SU-DHL-6 (cell line): ENCODE data around the gene PRKD2.

Experiments
- H2AFZ ChIP-seq: fragments of 200-600 bp; sonication (generic); 2 replicates; pipeline ENCODE4 v1.6.1; 2014; ENCODE audit warnings: low read depth, mild to moderate bottlenecking, moderate library complexity, mixed read lengths, antibody characterized with exemption, low read length; ENCODE audit not compliant: severe bottlenecking
- H3F3A ChIP-seq: fragments of 200-600 bp; shearing (Covaris generic); 2 replicates; pipeline ENCODE4 v1.6.0; 2016; ENCODE audit warnings: antibody characterized with exemption, mild to moderate bottlenecking; ENCODE audit not compliant: insufficient read depth
- H3K27ac ChIP-seq: fragments of 200-600 bp; sonication (generic); 2 replicates; pipeline ENCODE4 v1.5.1; 2016; ENCODE audit warnings: low read depth, mild to moderate bottlenecking, low read length, moderate library complexity, mixed read lengths
- H3K27me3 ChIP-seq: fragments of 200-600 bp; sonication (generic), shearing (Covaris generic); 2 replicates; pipeline ENCODE4 v1.6.0; 2014; ENCODE audit warnings: mild to moderate bottlenecking, low read length
- H3K36me3 ChIP-seq: fragments of 200-600 bp; sonication (generic); 2 replicates; pipeline ENCODE4 v1.6.1; 2014; ENCODE audit warnings: mild to moderate bottlenecking, low read length, mixed read lengths
- H3K4me2 ChIP-seq: fragments of 300-600, 200-600 bp; shearing (Covaris generic), sonication (generic); 2 replicates; pipeline ENCODE4 v1.6.0; 2014; ENCODE audit warnings: low read length, low read depth, mild to moderate bottlenecking; ENCODE audit not compliant: poor library complexity, severe bottlenecking
- H3K4me3 ChIP-seq: fragments of 200-600 bp; sonication (generic); 2 replicates; pipeline ENCODE4 v1.5.1; 2014; ENCODE audit warnings: antibody characterized with exemption, low read length, mild to moderate bottlenecking, mixed read lengths; ENCODE audit not compliant: insufficient read depth, poor library complexity, severe bottlenecking
- H3K79me2 ChIP-seq: fragments of 200-600 bp; sonication (generic); 2 replicates; pipeline ENCODE4 v1.6.1; 2014; ENCODE audit warnings: mild to moderate bottlenecking, low read length, moderate library complexity; ENCODE audit not compliant: insufficient read depth
- H3K9ac ChIP-seq: fragments of 200-600 bp; sonication (generic); 2 replicates; pipeline ENCODE4 v1.7.0; 2014; ENCODE audit warnings: mild to moderate bottlenecking, low read length
- H3K9me2 ChIP-seq: fragments of 200-600 bp; sonication (generic); replicated peaks from 2 replicates; pipeline ENCODE4 v1.6.1; 2014; ENCODE audit warnings: low read length; ENCODE audit not compliant: insufficient read depth
- H3K9me3 ChIP-seq: fragments of 200-600 bp; sonication (generic); 2 replicates; pipeline ENCODE4 v1.6.1; 2014; ENCODE audit warnings: low read length, mixed read lengths; ENCODE audit not compliant: insufficient read depth
- H4K20me1 ChIP-seq: fragments of 200-600 bp; sonication (generic); 2 replicates; pipeline ENCODE4 v1.6.1; 2014; ENCODE audit warnings: low read depth, mild to moderate bottlenecking, antibody characterized with exemption, low read length, moderate library complexity, mixed read lengths
- EZH2phosphoT487 ChIP-seq: fragments of 200-600 bp; sonication (generic), shearing (Covaris generic); conservative IDR thresholded peaks from 2 replicates; pipeline ENCODE4 v1.6.1; 2018; ENCODE audit warnings: mild to moderate bottlenecking, antibody characterized with exemption, low read length, moderate library complexity, mixed read lengths
- TF ChIP-seq, protein P1 (sequence below): fragments of 200-600 bp; sonication (generic); IDR thresholded peaks from one replicate; pipeline ENCODE4 v1.5.1; 2017; ENCODE audit warnings: antibody characterized with exemption, mild to moderate bottlenecking, low read length, moderate library complexity; ENCODE audit not compliant: insufficient read depth, poor library complexity, severe bottlenecking

PRKD2 gene

DNA sequence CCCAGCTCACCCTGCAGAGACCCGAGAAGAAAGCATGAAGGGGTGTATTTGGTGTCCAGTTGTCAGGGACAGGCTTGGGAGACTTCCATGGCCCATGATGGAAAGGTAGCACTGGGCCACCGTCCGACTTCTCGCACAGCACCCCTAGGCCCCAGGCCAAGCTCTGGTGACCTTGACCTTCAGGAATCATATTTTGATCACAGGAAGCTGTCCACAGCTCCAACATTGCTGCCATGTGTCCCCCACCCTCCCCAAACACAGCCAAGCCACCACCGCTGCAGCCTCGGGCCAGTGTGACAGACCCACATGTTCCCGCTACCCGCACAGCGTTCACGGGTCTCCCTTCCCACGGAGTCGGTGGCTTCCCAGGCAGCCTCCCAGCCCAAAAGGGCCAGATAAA is 91.2 kb downstream of the PRKD2 start:
- Histone ChIP-seq H3K27ac (no peak overlapping the region), H3F3A (no peaks in the 10 kb centered on the region), H3K9ac (no peak overlapping the region), H4K20me1 (no peaks in the 10 kb centered on the region), H2AFZ (no peak overlapping the region), H3K79me2 (no peaks in the 10 kb centered on the region), H3K36me3 (no peaks in the 10 kb centered on the region), H3K27me3 (no peaks in the 10 kb centered on the region), H3K9me3 (no peaks in the 10 kb centered on the region), H3K9me2 (no peaks in the 10 kb centered on the region), H3K4me3 (no peak overlapping the region), H3K4me2 (no peak overlapping the region)
- TF ChIP-seq EZH2phosphoT487, result no peak
- TF ChIP-seq, protein P1, sequence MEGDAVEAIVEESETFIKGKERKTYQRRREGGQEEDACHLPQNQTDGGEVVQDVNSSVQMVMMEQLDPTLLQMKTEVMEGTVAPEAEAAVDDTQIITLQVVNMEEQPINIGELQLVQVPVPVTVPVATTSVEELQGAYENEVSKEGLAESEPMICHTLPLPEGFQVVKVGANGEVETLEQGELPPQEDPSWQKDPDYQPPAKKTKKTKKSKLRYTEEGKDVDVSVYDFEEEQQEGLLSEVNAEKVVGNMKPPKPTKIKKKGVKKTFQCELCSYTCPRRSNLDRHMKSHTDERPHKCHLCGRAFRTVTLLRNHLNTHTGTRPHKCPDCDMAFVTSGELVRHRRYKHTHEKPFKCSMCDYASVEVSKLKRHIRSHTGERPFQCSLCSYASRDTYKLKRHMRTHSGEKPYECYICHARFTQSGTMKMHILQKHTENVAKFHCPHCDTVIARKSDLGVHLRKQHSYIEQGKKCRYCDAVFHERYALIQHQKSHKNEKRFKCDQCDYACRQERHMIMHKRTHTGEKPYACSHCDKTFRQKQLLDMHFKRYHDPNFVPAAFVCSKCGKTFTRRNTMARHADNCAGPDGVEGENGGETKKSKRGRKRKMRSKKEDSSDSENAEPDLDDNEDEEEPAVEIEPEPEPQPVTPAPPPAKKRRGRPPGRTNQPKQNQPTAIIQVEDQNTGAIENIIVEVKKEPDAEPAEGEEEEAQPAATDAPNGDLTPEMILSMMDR, result no peak

DNA sequence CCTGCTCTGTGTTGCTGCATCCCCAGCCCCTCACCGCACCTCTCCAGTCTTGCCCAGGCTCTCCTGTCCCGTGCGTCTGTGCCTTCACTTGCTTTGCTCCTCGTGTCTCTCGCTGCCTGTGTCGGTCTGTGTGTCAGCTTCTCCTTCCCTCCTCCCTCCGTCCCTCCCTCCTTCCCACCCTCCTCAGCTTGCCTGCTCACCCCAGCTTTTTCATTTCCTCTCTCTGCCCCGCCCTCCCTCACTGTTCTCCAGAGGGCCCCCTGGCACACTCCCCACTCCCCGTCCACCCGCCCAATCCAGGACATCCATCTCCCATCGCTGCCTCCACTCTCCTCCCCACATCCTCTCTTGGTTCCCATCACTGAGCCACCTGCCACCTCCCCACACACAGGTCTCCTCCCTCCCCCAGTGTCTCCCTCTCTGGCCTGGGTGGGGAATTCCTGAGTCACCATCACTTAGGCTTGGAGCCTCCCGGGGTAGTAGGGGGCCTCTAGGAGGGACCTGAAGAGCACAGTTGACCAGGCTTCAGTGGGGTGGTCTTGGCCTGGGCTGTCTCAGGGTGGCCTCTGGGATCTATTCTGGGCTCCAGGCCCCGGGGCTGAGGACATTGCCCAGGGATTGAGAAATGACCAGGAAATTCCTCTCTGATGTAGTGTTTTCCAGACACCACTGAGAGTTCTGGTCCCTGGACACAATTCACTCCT is 91.8 kb downstream of the PRKD2 start, which contains the start of gene PTGIR:
Gene PTGIR, minus strand, starts transcription at position 132 of the 704 bp plus-strand sequence. CDS start 864 bp downstream, outside the sequence.
- H3F3A ChIP-seq, result no peaks in the 10 kb centered on the region
- H3K27me3 ChIP-seq, result no peaks in the 10 kb centered on the region
- H3K9me2 ChIP-seq, result no peaks in the 10 kb centered on the region
- TF ChIP-seq EZH2phosphoT487, result no peak
- TF ChIP-seq, protein P1, result no peak
- H3K4me3 ChIP-seq, result no peak within 1 kb of the TSS
- no peaks in the 10 kb centered on the region for H3K9me3 ChIP-seq
- H3K36me3 ChIP-seq, result no peaks in the 10 kb centered on the region
- no peak within 1 kb of the TSS for H2AFZ ChIP-seq
- no peak within 1 kb of the TSS for H3K27ac ChIP-seq
- no peaks in the 10 kb centered on the region for H3K79me2 ChIP-seq
- no peak within 1 kb of the TSS for H3K4me2 ChIP-seq
- no peaks in the 10 kb centered on the region for H4K20me1 ChIP-seq
- no peak within 1 kb of the TSS for H3K9ac ChIP-seq
